Measurements from ENCODE around the gene PTER.

The PTER gene, protein sequence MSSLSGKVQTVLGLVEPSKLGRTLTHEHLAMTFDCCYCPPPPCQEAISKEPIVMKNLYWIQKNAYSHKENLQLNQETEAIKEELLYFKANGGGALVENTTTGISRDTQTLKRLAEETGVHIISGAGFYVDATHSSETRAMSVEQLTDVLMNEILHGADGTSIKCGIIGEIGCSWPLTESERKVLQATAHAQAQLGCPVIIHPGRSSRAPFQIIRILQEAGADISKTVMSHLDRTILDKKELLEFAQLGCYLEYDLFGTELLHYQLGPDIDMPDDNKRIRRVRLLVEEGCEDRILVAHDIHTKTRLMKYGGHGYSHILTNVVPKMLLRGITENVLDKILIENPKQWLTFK

DNA sequence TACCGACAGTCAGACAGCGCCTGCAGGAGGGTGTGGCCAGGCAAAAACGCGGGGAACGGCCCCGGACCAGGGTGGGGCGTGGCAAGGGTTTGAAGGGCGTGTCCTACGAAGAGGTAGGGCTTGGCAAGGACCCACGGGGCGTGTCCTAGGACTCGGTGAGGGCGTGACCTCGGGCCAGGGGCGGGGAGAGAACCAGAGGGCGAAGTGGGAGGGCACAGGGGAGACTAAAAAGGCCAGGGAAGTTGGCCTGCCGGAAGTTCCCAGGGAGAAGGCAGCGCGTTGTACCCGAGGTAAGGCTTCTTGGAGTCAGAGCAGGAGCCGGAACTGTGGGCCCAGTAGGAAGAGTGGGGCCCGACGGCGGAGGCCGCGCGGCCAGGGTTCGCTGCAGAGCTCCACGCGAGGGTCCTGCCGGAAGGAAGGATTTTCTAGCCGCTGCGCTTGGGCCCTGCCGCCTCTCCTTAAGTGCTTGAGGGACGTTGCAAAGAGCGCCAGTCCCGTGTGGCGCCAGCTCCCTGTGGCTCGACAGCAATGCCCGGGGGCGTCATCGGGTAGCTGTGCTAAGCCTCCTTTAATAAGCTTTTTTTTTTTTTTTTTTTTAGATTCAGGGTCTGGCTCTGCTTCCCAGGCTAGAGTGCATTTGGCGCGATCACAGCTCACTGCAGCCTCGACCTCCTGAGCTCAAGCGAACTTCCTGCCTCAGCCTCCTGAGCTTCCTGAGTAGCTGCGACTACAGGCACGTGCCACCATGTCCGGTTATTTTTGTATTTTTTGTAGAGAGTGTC, at the start of gene PTER:
Gene PTER, plus strand, starts transcription at position 253 of the 782 bp plus-strand sequence. CDS start 47,375 bp downstream, outside the sequence.
- peak; percentile 87 for DNase-seq (ENCODE audit: extremely low read depth, low read depth)
- TF ChIP-seq, protein P1, sequence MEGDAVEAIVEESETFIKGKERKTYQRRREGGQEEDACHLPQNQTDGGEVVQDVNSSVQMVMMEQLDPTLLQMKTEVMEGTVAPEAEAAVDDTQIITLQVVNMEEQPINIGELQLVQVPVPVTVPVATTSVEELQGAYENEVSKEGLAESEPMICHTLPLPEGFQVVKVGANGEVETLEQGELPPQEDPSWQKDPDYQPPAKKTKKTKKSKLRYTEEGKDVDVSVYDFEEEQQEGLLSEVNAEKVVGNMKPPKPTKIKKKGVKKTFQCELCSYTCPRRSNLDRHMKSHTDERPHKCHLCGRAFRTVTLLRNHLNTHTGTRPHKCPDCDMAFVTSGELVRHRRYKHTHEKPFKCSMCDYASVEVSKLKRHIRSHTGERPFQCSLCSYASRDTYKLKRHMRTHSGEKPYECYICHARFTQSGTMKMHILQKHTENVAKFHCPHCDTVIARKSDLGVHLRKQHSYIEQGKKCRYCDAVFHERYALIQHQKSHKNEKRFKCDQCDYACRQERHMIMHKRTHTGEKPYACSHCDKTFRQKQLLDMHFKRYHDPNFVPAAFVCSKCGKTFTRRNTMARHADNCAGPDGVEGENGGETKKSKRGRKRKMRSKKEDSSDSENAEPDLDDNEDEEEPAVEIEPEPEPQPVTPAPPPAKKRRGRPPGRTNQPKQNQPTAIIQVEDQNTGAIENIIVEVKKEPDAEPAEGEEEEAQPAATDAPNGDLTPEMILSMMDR (IDR thresholded peaks at IDR 0.05; ENCODE audit: low read depth, low read length) = no peak

DNA sequence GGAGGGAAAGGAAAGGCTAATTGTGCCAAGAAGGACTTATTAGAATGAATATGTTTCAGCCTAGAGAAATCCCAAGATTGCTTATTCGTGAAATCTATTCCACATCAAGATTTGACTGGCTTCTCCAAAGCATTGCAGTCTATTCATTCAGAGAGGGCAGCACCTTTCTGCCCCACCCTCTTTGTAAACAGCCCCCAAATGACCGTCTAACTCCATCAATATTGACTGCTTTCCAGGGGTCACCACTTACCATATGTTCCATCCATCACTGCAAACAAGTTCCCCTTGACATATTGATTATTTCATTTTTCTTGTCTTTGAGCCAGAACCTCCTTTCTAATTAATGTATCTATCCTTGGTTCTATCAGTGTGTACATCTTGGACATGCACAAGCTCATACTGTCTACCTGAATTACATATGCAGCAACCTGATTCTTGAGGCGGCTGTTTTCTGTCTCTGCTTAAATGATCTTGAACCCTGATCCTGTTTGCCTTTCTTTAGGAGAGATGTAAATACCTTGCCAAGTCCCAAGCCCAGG, 44.2 kb upstream of the PTER start:
- DNase-seq (ENCODE audit: extremely low read depth, low read depth) = no peak
- TF ChIP-seq, protein P1 (IDR thresholded peaks at IDR 0.05; ENCODE audit: low read depth, low read length) = no peak

DNA sequence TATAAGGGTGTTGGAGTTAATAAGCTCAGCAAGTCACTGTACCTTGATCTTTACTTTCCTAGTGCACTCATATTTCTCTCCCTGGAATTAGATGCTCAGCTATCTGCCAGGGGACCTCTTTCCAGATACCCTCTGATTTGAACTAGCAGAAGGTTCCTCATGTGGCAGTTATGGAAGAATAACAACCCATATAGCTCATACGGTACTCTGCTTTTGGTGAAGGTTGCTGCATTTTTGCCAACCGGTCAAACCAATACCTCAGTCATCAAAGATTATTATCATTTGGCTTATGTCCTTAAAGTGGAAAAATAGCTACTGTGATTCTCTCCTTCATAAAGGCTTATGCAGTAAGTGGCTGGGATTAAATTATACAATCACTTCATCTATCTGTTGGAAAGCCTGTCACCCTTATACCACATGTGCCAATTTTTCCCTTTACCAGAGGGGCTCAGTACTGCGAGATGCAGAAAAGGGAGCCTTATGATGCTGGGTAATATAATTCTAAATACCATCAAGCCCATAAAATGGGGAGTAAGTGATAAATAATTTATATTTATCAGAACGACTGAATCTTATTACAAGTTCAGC, 43.4 kb upstream of the PTER start:
- TF ChIP-seq, protein P1 (IDR thresholded peaks at IDR 0.05; ENCODE audit: low read depth, low read length) = no peak
- no peak for DNase-seq (ENCODE audit: extremely low read depth, low read depth)

DNA sequence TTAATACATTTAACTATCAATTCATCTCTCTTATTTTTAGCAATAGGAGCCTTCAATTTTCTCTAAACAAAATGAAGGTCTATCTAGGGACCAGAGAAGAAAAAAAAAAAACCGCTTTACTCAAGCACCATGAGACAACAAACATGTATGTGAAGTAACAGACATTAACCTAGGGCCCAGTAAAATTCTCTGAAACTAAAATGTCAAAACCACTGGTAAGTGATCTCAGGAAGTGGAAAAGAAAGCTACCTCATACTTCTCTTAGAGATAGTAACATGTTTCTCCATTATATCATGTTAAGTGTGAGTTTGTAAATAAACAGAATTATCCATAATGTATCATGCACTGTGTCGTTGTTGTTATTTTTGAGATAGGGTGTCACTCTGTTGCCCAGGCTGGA, 35.4 kb upstream of the PTER start:
- DNase-seq (ENCODE audit: extremely low read depth, low read depth) = no peak
- TF ChIP-seq, protein P1 (IDR thresholded peaks at IDR 0.05; ENCODE audit: low read depth, low read length) = no peak

DNA sequence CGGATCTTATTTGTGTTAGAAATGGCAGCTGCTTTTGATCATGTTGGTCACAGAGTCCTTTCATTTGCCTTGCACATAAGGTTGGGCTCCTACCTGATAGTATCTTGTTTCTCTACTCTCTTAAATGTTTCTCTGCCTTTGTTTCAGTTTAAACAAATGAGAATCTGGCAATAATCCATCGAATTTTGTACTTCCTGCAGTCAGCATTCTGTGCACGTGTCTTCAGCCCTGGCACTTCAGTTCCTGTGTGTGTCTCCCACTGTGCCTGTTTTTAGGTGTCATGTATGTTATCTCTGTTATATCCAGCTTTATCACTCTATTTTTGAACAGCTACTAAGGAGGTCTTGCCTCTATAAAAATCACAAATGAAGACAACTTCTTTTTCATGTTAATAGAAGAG, 28.4 kb upstream of the PTER start:
- DNase-seq (ENCODE audit: extremely low read depth, low read depth) = no peak
- TF ChIP-seq, protein P1 (IDR thresholded peaks at IDR 0.05; ENCODE audit: low read depth, low read length) = no peak

DNA sequence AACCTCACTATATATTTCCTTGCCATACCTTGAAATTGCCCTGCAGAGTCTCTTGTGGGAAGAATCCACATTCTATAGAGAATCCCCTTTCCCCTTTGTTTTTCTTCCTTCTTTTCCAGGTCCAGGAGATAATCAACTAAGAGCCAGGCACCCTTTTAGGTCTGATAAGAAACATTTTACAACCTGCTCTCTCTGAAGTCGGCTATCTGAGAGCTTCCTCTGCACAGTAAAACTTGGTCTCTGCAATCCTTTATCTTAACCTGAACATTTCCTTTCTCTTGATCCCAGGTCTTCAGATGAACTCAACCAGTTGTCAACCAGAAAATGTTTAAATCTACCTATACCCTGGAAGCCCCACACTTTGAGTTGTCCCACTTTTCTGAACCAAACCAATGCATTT, 19.5 kb upstream of the PTER start:
- TF ChIP-seq, protein P1 (IDR thresholded peaks at IDR 0.05; ENCODE audit: low read depth, low read length) = no peak
- no peak for DNase-seq (ENCODE audit: extremely low read depth, low read depth)

Measured in AG09319 (cell line).